Measurements from ENCODE around the gene IL21R.

The IL21R gene

GRCh38 chr16:27444470-27444869, 42.5 kb downstream of the IL21R start:
- Histone ChIP-seq H3K27me3 (ENCODE audit: insufficient read depth, poor library complexity, severe bottlenecking) (peaks cover 4% of the 10 kb centered on the region), H3K27ac (replicated peaks) (no peak overlapping the region), H3K4me3 (replicated peaks; ENCODE audit: insufficient read depth, low read length) (no peak overlapping the region)
- DNase-seq (ENCODE audit: low read depth in 1 of 2, low spot score in 1 of 2), result no peak
- no peak for TF ChIP-seq POLR2AphosphoS5 (IDR thresholded peaks at IDR 0.05; ENCODE audit: low read depth)
- TF ChIP-seq SPI1 (IDR thresholded peaks at IDR 0.05; ENCODE audit: borderline replicate concordance, low read depth), result no peak
- no peak for TF ChIP-seq GABPA (IDR thresholded peaks at IDR 0.05; ENCODE audit: low read depth)
- TF ChIP-seq CTCF (IDR thresholded peaks at IDR 0.05; ENCODE audit: insufficient read depth, low read length), result no peak
- TF ChIP-seq REST (IDR thresholded peaks at IDR 0.05; ENCODE audit: insufficient replicate concordance, low read depth), result no peak

- no peak for DNase-seq (ENCODE audit: low read depth in 1 of 2, low spot score in 1 of 2)
- Histone ChIP-seq H3K27me3 (ENCODE audit: insufficient read depth, poor library complexity, severe bottlenecking) (peaks cover 9% of the 10 kb centered on the region), H3K27ac (replicated peaks) (no peak overlapping the region), H3K4me3 (replicated peaks; ENCODE audit: insufficient read depth, low read length) (no peak overlapping the region)
- TF ChIP-seq SPI1 (IDR thresholded peaks at IDR 0.05; ENCODE audit: borderline replicate concordance, low read depth), result no peak
- no peak for TF ChIP-seq GABPA (IDR thresholded peaks at IDR 0.05; ENCODE audit: low read depth)
- TF ChIP-seq POLR2AphosphoS5 (IDR thresholded peaks at IDR 0.05; ENCODE audit: low read depth), result no peak
- TF ChIP-seq REST (IDR thresholded peaks at IDR 0.05; ENCODE audit: insufficient replicate concordance, low read depth), result no peak
- no peak for TF ChIP-seq CTCF (IDR thresholded peaks at IDR 0.05; ENCODE audit: insufficient read depth, low read length)
Measured at GRCh38 chr16:27445502-27446175, 43.7 kb downstream of the IL21R start.

GRCh38 chr16:27446721-27447120, 44.7 kb downstream of the IL21R start:
- DNase-seq (ENCODE audit: low read depth in 1 of 2, low spot score in 1 of 2), result no peak
- no peak overlapping the region for H3K27ac ChIP-seq (replicated peaks)
- H3K4me3 ChIP-seq (replicated peaks; ENCODE audit: insufficient read depth, low read length), result no peak overlapping the region
- H3K27me3 ChIP-seq (ENCODE audit: insufficient read depth, poor library complexity, severe bottlenecking), result peaks cover 9% of the 10 kb centered on the region
- TF ChIP-seq GABPA (IDR thresholded peaks at IDR 0.05; ENCODE audit: low read depth) (no peak), REST (IDR thresholded peaks at IDR 0.05; ENCODE audit: insufficient replicate concordance, low read depth) (no peak), CTCF (IDR thresholded peaks at IDR 0.05; ENCODE audit: insufficient read depth, low read length) (no peak), SPI1 (IDR thresholded peaks at IDR 0.05; ENCODE audit: borderline replicate concordance, low read depth) (no peak), POLR2AphosphoS5 (IDR thresholded peaks at IDR 0.05; ENCODE audit: low read depth) (no peak)
